ENCODE results near the gene WDR33. TPM values are rescaled to one million over a fixed set of nuclear protein-coding genes. Genes with fewer than 3 reads are reported as not detected.

WDR33 gene
- total and polyA plus RNA-seq, 7 donors: 11.2 to 38.9 (median 32.7) TPM

GRCh38 chr2:127658641-127659407 lies 152.1 kb downstream of the WDR33 start:
- Histone ChIP-seq H3K36me3 (ENCODE audit: insufficient read depth in 1 of 2, low read depth in 1 of 2) (peaks cover 0 to 4% of the 10 kb centered on the region in 2 donors), H3K4me1 (peaks cover 6% of the 10 kb centered on the region), H3K27ac (peak overlapping the region; percentile 32), H3K9me3 (no peaks in the 10 kb centered on the region), H3K27me3 (ENCODE audit: insufficient read depth in 3 of 3, low read length in 2 of 3) (no peaks in the 10 kb centered on the region), H3K4me3 (no peak overlapping the region)
- DNase-seq (peak in 1 of 2 donors; percentile 14), ATAC-seq (no peak)
- intact Hi-C loops (cut with DNase I): loop anchor here (10.0 kb wide), 2 partner anchors 124 to 134 kb away; partner anchors contain the start of genes IWS1 (in 1 of the 2) and MYO7B (in 1 of the 2)
- TF ChIP-seq CTCF (IDR thresholded peaks at IDR 0.05): no peak
- WGBS, 3 donors: 77 to 83% (median 80%) methylated on average over 20 of the region's 20 CpGs

GRCh38 chr2:127658146-127658545 lies 152.8 kb downstream of the WDR33 start:
- Histone ChIP-seq H3K4me1 (peaks cover 5% of the 10 kb centered on the region), H3K27ac (peak overlapping the region; percentile 32), H3K9me3 (no peaks in the 10 kb centered on the region), H3K4me3 (no peak overlapping the region), H3K36me3 (ENCODE audit: insufficient read depth in 1 of 2, low read depth in 1 of 2) (peaks cover 0 to 5% of the 10 kb centered on the region in 2 donors), H3K27me3 (ENCODE audit: insufficient read depth in 3 of 3, low read length in 2 of 3) (no peaks in the 10 kb centered on the region)
- WGBS, 3 donors: 88 to 90% (median 90%) methylated on average over 6 of the region's 6 CpGs
- intact Hi-C loops (cut with DNase I): loop anchor here (10.0 kb wide), 2 partner anchors 123 to 133 kb away; partner anchors contain the start of genes IWS1 (in 1 of the 2) and MYO7B (in 1 of the 2)
- no peak for TF ChIP-seq CTCF (IDR thresholded peaks at IDR 0.05)
- peak in 1 of 2 donors; percentile 19 for DNase-seq
- ATAC-seq: no peak

- TF ChIP-seq CTCF (IDR thresholded peaks at IDR 0.05): no peak
- no peaks in the 10 kb centered on the region for H3K9me3 ChIP-seq
- no peak overlapping the region for H3K27ac ChIP-seq
- no peak overlapping the region for H3K4me3 ChIP-seq
- no peak for ATAC-seq
- H3K27me3 ChIP-seq (ENCODE audit: insufficient read depth in 3 of 3, low read length in 2 of 3): no peaks in the 10 kb centered on the region
- H3K4me1 ChIP-seq: no peaks in the 10 kb centered on the region
- intact Hi-C loops (cut with DNase I): loop anchor here (10.0 kb wide), 2 partner anchors 122 to 132 kb away; partner anchors contain the start of genes IWS1 (in 1 of the 2) and MYO7B (in 1 of the 2)
- WGBS, 3 donors: 93 to 94% (median 94%) methylated on average over 16 to 17 of the region's 17 CpGs
- peak; percentile 3 to 48 for DNase-seq
- peaks cover 0 to 7% of the 10 kb centered on the region in 2 donors for H3K36me3 ChIP-seq (ENCODE audit: insufficient read depth in 1 of 2, low read depth in 1 of 2)
Observed at GRCh38 chr2:127657232-127657595, 153.8 kb downstream of the WDR33 start.

- no peak overlapping the region for H3K27ac ChIP-seq
- H3K27me3 ChIP-seq (ENCODE audit: insufficient read depth in 3 of 3, low read length in 2 of 3): no peaks in the 10 kb centered on the region
- no peaks in the 10 kb centered on the region for H3K4me1 ChIP-seq
- no peak for ATAC-seq
- peak; percentile 5 to 46 for DNase-seq
- peaks cover 0 to 7% of the 10 kb centered on the region in 2 donors for H3K36me3 ChIP-seq (ENCODE audit: insufficient read depth in 1 of 2, low read depth in 1 of 2)
- intact Hi-C loops (cut with DNase I): loop anchor here (10.0 kb wide), 2 partner anchors 122 to 132 kb away; partner anchors contain the start of genes IWS1 (in 1 of the 2) and MYO7B (in 1 of the 2)
- WGBS, 3 donors: 89 to 92% (median 91%) methylated on average over 15 of the region's 15 CpGs
- no peak for TF ChIP-seq CTCF (IDR thresholded peaks at IDR 0.05)
- H3K4me3 ChIP-seq: no peak overlapping the region
- H3K9me3 ChIP-seq: no peaks in the 10 kb centered on the region
Observed at GRCh38 chr2:127656569-127657231, 154.3 kb downstream of the WDR33 start.

Data from psoas muscle (tissue), 8 donors.